H1 (cell line): Measurements from ENCODE around the gene FOXK1. TPM values are rescaled to one million over a fixed set of nuclear protein-coding genes. Genes with fewer than 3 reads are reported as not detected.

Experiments
- CTCF ChIA-PET: fragments of 300-600 bp; sonication (Branson Sonifier 250); formaldehyde crosslinking; loops from one replicate; lab custom pipeline; 2021; ENCODE audit not compliant: partially characterized antibody; lab: Charles Lee
- POLR2A ChIA-PET: fragments of 300-600 bp; sonication (Branson Sonifier 250); formaldehyde crosslinking; loops from one replicate; lab custom pipeline; 2021; ENCODE audit warnings: inconsistent platforms; ENCODE audit not compliant: partially characterized antibody; lab: Charles Lee
- DNase-seq, 2 experiments: peaks; one replicate each; pipeline versions ENCODE4 v3.0.0 to v3.0.0-alpha.2; 2010 to 2022; ENCODE audit warnings: low spot score in 2 of 2, low read depth in 1 of 2, mixed read lengths in 1 of 2
- FAIRE-seq: peaks from 2 replicates; lab custom pipeline; 2011; peaks lifted over from hg19 to GRCh38; lab: Jason Lieb, UNC
- H2AFZ ChIP-seq: 2 replicates; pipeline ENCODE4 v1.8.1; 2012; ENCODE audit warnings: low read length, inconsistent platforms
- H2AK5ac ChIP-seq: 2 replicates; pipeline ENCODE4 v1.6.1; 2013; ENCODE audit warnings: low read depth, low read length
- H2BK120ac ChIP-seq: replicated peaks from 2 replicates; pipeline ENCODE3; 2013; ENCODE audit warnings: low read depth, low read length, inconsistent platforms
- H2BK12ac ChIP-seq: 2 replicates; pipeline ENCODE4 v1.6.1; 2013; ENCODE audit warnings: low read depth, low read length
- H2BK15ac ChIP-seq: 2 replicates; pipeline ENCODE4 v1.6.1; 2013; ENCODE audit warnings: low read length
- H2BK20ac ChIP-seq: 2 replicates; pipeline ENCODE4 v1.6.1; 2013; ENCODE audit warnings: low read length
- H2BK5ac ChIP-seq: 2 replicates; pipeline ENCODE4 v1.6.1; 2013; ENCODE audit warnings: low read depth, low read length
- H3K14ac ChIP-seq: 2 replicates; pipeline ENCODE4 v1.6.1; 2013; ENCODE audit warnings: inconsistent platforms; ENCODE audit not compliant: insufficient read length
- H3K18ac ChIP-seq: 2 replicates; pipeline ENCODE4 v1.6.1; 2013; ENCODE audit warnings: low read length; ENCODE audit errors: extremely low read depth
- H3K23ac ChIP-seq: 2 replicates; pipeline ENCODE4 v1.6.1; 2013; ENCODE audit warnings: inconsistent platforms; ENCODE audit not compliant: insufficient read length
- H3K23me2 ChIP-seq: 2 replicates; pipeline ENCODE4 v1.6.1; 2013; ENCODE audit warnings: low read depth, low read length
- H3K27ac ChIP-seq: 2 replicates; pipeline ENCODE4 v1.6.1; 2011; ENCODE audit warnings: low read depth, low read length, inconsistent platforms
- H3K27me3 ChIP-seq, 4 experiments: replicated peaks in 1 of 4; 1 replicate in 1 of 4; 2 replicates in 3 of 4; pipeline versions ENCODE4 v1.6.1 to v1.8.1; 2011 to 2013; ENCODE audit warnings: low read length in 3 of 4, mild to moderate bottlenecking in 3 of 4, inconsistent platforms in 2 of 4, mixed read lengths in 2 of 4, moderate library complexity in 1 of 4; ENCODE audit not compliant: control insufficient read depth in 3 of 4, insufficient read depth in 3 of 4; ENCODE audit errors: extremely low read depth in 1 of 4
- H3K36me3 ChIP-seq, 4 experiments: 2 replicates each; pipeline versions ENCODE4 v1.6.1 to v1.8.1; 2011 to 2013; ENCODE audit warnings: mild to moderate bottlenecking in 4 of 4, low read length in 3 of 4, moderate library complexity in 2 of 4, control low read depth in 1 of 4, inconsistent platforms in 1 of 4; ENCODE audit not compliant: insufficient read depth in 4 of 4, control insufficient read depth in 2 of 4
- H3K4ac ChIP-seq: replicated peaks from 2 replicates; pipeline ENCODE3; 2013; ENCODE audit warnings: low read length, low read depth, mixed read lengths, inconsistent platforms; ENCODE audit not compliant: insufficient read length
- H3K4me1 ChIP-seq, 4 experiments: replicated peaks in 1 of 4; 1 replicate in 1 of 4; 2 replicates in 3 of 4; pipeline versions ENCODE4 v1.6.1 to v1.8.1; 2011 to 2013; ENCODE audit warnings: low read length in 3 of 4, inconsistent platforms in 2 of 4, mixed read lengths in 1 of 4; ENCODE audit not compliant: insufficient read depth in 4 of 4, control insufficient read depth in 3 of 4
- H3K4me2 ChIP-seq, 2 experiments: 2 replicates each; pipeline versions ENCODE4 v1.6.1 to v1.8.1; 2011 to 2013; ENCODE audit warnings: low read depth in 2 of 2, low read length in 2 of 2, control low read depth in 1 of 2, inconsistent platforms in 1 of 2, mild to moderate bottlenecking in 1 of 2; ENCODE audit not compliant: insufficient read depth in 1 of 2
- H3K4me3 ChIP-seq, 4 experiments: fragments of 200-600, 300-600 bp in 1 of 4; sonication (generic), shearing (Covaris generic), sonication (Bioruptor Twin) in 1 of 4; 2 replicates each; pipeline versions ENCODE4 v1.5.1 to v1.8.1; 2011 to 2016; ENCODE audit warnings: low read length in 4 of 4, low read depth in 3 of 4, control low read depth in 2 of 4, inconsistent platforms in 2 of 4, mild to moderate bottlenecking in 2 of 4, mixed read lengths in 1 of 4, moderate library complexity in 1 of 4; ENCODE audit not compliant: insufficient read depth in 2 of 4; ENCODE audit errors: extremely low read depth in 1 of 4
- H3K56ac ChIP-seq: replicated peaks from 2 replicates; pipeline ENCODE3; 2013; ENCODE audit warnings: low read depth, mild to moderate bottlenecking, mixed read lengths, low read length, inconsistent platforms; ENCODE audit not compliant: insufficient read length
- H3K79me1 ChIP-seq: 2 replicates; pipeline ENCODE4 v1.6.1; 2013; ENCODE audit warnings: low read depth, low read length, control low read depth
- H3K79me2 ChIP-seq, 2 experiments: 2 replicates each; pipeline versions ENCODE4 v1.6.1 to v1.8.1; 2012 to 2013; ENCODE audit warnings: low read length in 2 of 2, mild to moderate bottlenecking in 2 of 2, inconsistent platforms in 1 of 2; ENCODE audit not compliant: insufficient read depth in 2 of 2, control insufficient read depth in 1 of 2
- H3K9ac ChIP-seq, 4 experiments: replicated peaks in 1 of 4; 1 replicate in 1 of 4; 2 replicates in 3 of 4; pipeline versions ENCODE4 v1.6.1 to v1.8.1; 2011 to 2013; ENCODE audit warnings: low read depth in 3 of 4, low read length in 3 of 4, control low read depth in 2 of 4, mild to moderate bottlenecking in 2 of 4, moderate library complexity in 2 of 4, inconsistent platforms in 1 of 4; ENCODE audit errors: extremely low read depth in 1 of 4
- H3K9me3 ChIP-seq, 2 experiments: 2 replicates each; pipeline versions ENCODE4 v1.6.1 to v1.8.1; 2012 to 2013; ENCODE audit warnings: mild to moderate bottlenecking in 2 of 2, moderate library complexity in 2 of 2, control low read depth in 1 of 2, inconsistent platforms in 1 of 2, low read depth in 1 of 2, low read length in 1 of 2, mixed read lengths in 1 of 2; ENCODE audit not compliant: insufficient read depth in 2 of 2
- H4K20me1 ChIP-seq, 2 experiments: replicated peaks in 1 of 2; 2 replicates each; pipeline versions ENCODE3 to v1.8.1; 2011 to 2013; ENCODE audit warnings: inconsistent platforms in 2 of 2, low read length in 2 of 2, mild to moderate bottlenecking in 1 of 2; ENCODE audit not compliant: insufficient read depth in 2 of 2, control insufficient read depth in 1 of 2
- H4K5ac ChIP-seq: 2 replicates; pipeline ENCODE4 v1.6.1; 2013; ENCODE audit warnings: low read length, low read depth, mixed read lengths, inconsistent platforms; ENCODE audit not compliant: insufficient read length
- H4K8ac ChIP-seq: 2 replicates; pipeline ENCODE4 v1.8.0; 2013; ENCODE audit warnings: mild to moderate bottlenecking, moderate library complexity, low read length, inconsistent platforms; ENCODE audit not compliant: insufficient read depth; ENCODE audit errors: extremely low read depth
- H4K91ac ChIP-seq: replicated peaks from 2 replicates; pipeline ENCODE3; 2013; ENCODE audit warnings: low read length, mixed read lengths, inconsistent platforms; ENCODE audit not compliant: insufficient read length
- ATF3 ChIP-seq: IDR thresholded peaks from 2 replicates; pipeline ENCODE4 v1.6.1; 2011; ENCODE audit warnings: low read depth, mild to moderate bottlenecking, low read length; ENCODE audit not compliant: insufficient read depth
- CEBPB ChIP-seq: IDR thresholded peaks from 2 replicates; pipeline ENCODE4 v1.6.1; 2012; ENCODE audit warnings: low read depth, low read length
- GABPA ChIP-seq: IDR thresholded peaks from 2 replicates; pipeline ENCODE4 v1.6.1; 2011; ENCODE audit warnings: mild to moderate bottlenecking, low read length, moderate library complexity, borderline replicate concordance; ENCODE audit not compliant: insufficient read depth
- KDM4A ChIP-seq: IDR thresholded peaks from one replicate; pipeline ENCODE4 v1.7.1; 2012; ENCODE audit warnings: low read depth, mild to moderate bottlenecking, moderate library complexity, low read length, inconsistent platforms; ENCODE audit not compliant: severe bottlenecking
- WGBS, 2 experiments: shearing (Covaris generic) in 1 of 2; methylation state at CpG; one replicate each; pipeline versions ENCODE4 v1.1.6 to v1.1.7; 2013 to 2015; ENCODE audit warnings: low lambda C conversion rate in 2 of 2, mixed read lengths in 2 of 2, inconsistent platforms in 1 of 2, low coverage in 1 of 2, missing lambda C conversion rate in 1 of 2; ENCODE audit not compliant: insufficient replicate concordance in 2 of 2, insufficient coverage in 1 of 2, insufficient read length in 1 of 2; ENCODE audit errors: extremely low coverage in 1 of 2, missing lambda C conversion rate in 1 of 2; 5-methylcytosine and 5-hydroxymethylcytosine counted together
- polyA plus RNA-seq, 7 experiments: library from polyadenylated mRNA; depleted of rRNA in 3 of 7; stranded (reverse) in 5 of 7; unstranded in 2 of 7; fragments of >200 nt in 5 of 7; fragments of 200-250 nt in 2 of 7; gene quantifications; 1 replicate in 5 of 7; 2 replicates in 1 of 7; 4 replicates in 1 of 7; pipeline versions ENCODE4 v1.2.1 to v1.2.3, GENCODE V29; 2011 to 2013; ENCODE audit warnings: missing spikeins in 2 of 7, mixed read lengths in 2 of 7
- total RNA-seq: library from RNA; stranded (reverse); fragmentation: NEBNext Ultra II Directional; extraction: Animal tissue kit (Norgen Biotek cat#: 25700); gene quantifications from 2 replicates; pipeline ENCODE4 v1.2.1, GENCODE V29; 2021

FOXK1 gene
- total and polyA plus RNA-seq, 2 of the 8 experiments (the other 6 are each of a cell fraction or from before 2014, with no cell fraction given), result 2.0 to 8.5 TPM

GRCh38 chr7:4758791-4759190, 76.7 kb downstream of the FOXK1 start:
- no peak overlapping the region for H4K91ac ChIP-seq
- WGBS, 2 experiments, result 92% methylated on average over 24 of the region's 29 CpGs; no CpG with 5 or more reads in 1 of the 2 experiments
- peaks cover 0 to 5% (median 0%) of the 10 kb centered on the region in 4 experiments; a peak in 2 of 8 replicates for H3K36me3 ChIP-seq
- no peak overlapping the region for H3K14ac ChIP-seq
- H3K79me1 ChIP-seq, result no peaks in the 10 kb centered on the region
- ChIA-PET CTCF (interaction anchor here (0.8 to 1.2 kb wide), 4 partner anchors 99 to 151 kb away, joined by 3 to 5 read pairs (median 3); no protein-coding TSS in a partner anchor), POLR2A (no interaction called here)
- no peak overlapping the region for H2BK12ac ChIP-seq
- H3K4me2 ChIP-seq, result no peak overlapping the region
- H2BK5ac ChIP-seq, result no peak overlapping the region
- H2BK15ac ChIP-seq, result no peak overlapping the region
- no peak overlapping the region for H2BK20ac ChIP-seq
- no peak overlapping the region for H3K23ac ChIP-seq
- no peaks in the 10 kb centered on the region for H3K9me3 ChIP-seq
- no peak overlapping the region for H2BK120ac ChIP-seq
- FAIRE-seq, result no peak
- TF ChIP-seq KDM4A, result no peak
- TF ChIP-seq ATF3, result no peak
- TF ChIP-seq CEBPB, result no peak
- TF ChIP-seq GABPA, result no peak
- H3K4me3 ChIP-seq, result no peak overlapping the region
- no peaks in the 10 kb centered on the region for H3K79me2 ChIP-seq
- H4K20me1 ChIP-seq, result peaks cover 0 to 7% of the 10 kb centered on the region in 2 experiments
- no peak overlapping the region for H2AK5ac ChIP-seq
- H4K5ac ChIP-seq, result no peak overlapping the region
- no peak overlapping the region for H3K18ac ChIP-seq
- H3K27me3 ChIP-seq, result no peaks in the 10 kb centered on the region
- H2AFZ ChIP-seq, result no peak overlapping the region
- H3K9ac ChIP-seq, result no peak overlapping the region
- H3K4ac ChIP-seq, result no peak overlapping the region
- no peaks in the 10 kb centered on the region for H3K23me2 ChIP-seq
- DNase-seq, result no peak
- H3K27ac ChIP-seq, result no peak overlapping the region
- no peaks in the 10 kb centered on the region for H3K4me1 ChIP-seq
- H3K56ac ChIP-seq, result no peak overlapping the region
- no peak overlapping the region; the same call in 1 of the 2 replicates for H4K8ac ChIP-seq
